Fibroblast of the aortic adventitia (primary cell): Measurements from ENCODE around the gene NUDT6. TPM values are rescaled to one million over a fixed set of nuclear protein-coding genes. Genes with fewer than 3 reads are reported as not detected.
"Not testable (repeated sequence)": the region's sequence is repeated elsewhere in the genome, so short reads cannot be mapped to it uniquely, and the experiment has no call there.

Experiments
- DNase-seq: peaks from one replicate; pipeline ENCODE4 v3.0.0-alpha.2; 2010; ENCODE audit warnings: low read depth
- H3K4me3 ChIP-seq: 2 replicates; pipeline ENCODE4 v1.5.1; 2011; ENCODE audit warnings: low read depth, mild to moderate bottlenecking, control low read depth, low read length, moderate library complexity
- total RNA-seq: library from RNA; depleted of rRNA; stranded (reverse); fragments of >200 nt; gene quantifications from 2 replicates; pipeline ENCODE4 v1.2.3, GENCODE V29; 2012; ENCODE audit warnings: low replicate concordance
- TF ChIP-seq, protein P1 (sequence below): IDR thresholded peaks from 2 replicates; pipeline ENCODE4 v1.5.1; 2011; ENCODE audit warnings: mild to moderate bottlenecking, low read length, control low read depth, inconsistent platforms; ENCODE audit not compliant: insufficient read depth

NUDT6 gene
- total RNA-seq, 1 donor: 8.5 TPM

DNA sequence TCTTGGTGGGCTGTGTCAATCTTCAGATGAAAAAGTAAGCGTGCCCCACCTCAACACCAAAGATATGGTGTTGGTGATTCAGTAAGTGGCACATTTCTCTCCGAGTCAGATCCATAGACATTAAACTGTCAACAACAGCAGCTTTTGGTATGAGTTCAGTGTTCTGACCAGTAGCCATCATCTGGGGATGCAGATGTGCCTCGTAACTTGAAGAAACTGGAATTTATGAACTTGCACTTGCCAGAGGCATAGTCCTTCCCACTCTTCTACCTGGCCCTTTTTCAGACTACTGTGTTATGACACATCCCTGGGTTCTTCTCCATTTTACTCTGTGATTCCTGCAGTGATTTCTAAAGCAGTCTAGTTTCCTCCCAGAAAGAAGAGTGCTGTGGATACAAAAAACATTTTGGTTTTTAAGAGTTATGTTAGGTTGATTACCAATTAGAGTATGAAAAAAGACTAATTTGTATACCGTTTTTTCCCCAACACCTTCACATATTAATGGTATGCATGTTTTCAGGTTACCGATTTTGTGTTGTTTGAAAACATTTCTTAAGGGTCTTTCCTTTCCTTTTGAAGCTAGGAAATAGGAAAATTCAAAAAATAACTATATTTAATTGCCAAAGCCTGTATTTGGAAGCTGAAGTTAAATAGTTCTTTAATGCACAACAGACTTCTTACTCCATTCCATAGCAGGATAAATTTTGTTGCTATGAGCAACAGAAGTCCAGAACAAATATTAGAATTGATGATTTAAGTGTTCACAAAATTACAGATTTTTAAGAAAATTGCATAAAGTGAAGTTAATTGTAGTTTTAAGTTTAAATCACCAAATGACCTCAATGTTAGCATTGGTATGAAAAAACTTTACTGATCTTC lies 39.3 kb downstream of the NUDT6 start:
- TF ChIP-seq, protein P1, sequence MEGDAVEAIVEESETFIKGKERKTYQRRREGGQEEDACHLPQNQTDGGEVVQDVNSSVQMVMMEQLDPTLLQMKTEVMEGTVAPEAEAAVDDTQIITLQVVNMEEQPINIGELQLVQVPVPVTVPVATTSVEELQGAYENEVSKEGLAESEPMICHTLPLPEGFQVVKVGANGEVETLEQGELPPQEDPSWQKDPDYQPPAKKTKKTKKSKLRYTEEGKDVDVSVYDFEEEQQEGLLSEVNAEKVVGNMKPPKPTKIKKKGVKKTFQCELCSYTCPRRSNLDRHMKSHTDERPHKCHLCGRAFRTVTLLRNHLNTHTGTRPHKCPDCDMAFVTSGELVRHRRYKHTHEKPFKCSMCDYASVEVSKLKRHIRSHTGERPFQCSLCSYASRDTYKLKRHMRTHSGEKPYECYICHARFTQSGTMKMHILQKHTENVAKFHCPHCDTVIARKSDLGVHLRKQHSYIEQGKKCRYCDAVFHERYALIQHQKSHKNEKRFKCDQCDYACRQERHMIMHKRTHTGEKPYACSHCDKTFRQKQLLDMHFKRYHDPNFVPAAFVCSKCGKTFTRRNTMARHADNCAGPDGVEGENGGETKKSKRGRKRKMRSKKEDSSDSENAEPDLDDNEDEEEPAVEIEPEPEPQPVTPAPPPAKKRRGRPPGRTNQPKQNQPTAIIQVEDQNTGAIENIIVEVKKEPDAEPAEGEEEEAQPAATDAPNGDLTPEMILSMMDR: no peak
- no peak overlapping the region for H3K4me3 ChIP-seq
- no peak for DNase-seq

DNA sequence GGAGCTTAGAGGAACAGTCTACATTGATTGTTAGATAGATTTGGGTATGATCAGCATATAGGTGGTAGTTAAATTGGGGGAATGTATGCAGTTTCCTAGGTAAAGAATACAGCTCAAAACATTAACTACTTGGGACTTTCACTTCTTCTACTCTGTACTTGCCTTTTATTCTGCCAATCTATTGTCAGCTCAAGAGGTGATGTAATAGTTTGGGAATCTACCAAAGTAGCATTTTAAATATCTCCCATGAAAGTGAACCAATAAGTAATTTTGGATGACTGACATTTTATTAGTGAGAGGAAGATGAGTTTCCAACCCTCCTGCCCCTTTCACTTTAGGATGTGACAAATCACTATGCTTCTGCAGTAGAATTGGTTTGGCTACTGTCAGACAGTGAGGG lies 43.4 kb downstream of the NUDT6 start:
- TF ChIP-seq, protein P1: no peak
- no peak for DNase-seq
- H3K4me3 ChIP-seq: no peak overlapping the region

DNA sequence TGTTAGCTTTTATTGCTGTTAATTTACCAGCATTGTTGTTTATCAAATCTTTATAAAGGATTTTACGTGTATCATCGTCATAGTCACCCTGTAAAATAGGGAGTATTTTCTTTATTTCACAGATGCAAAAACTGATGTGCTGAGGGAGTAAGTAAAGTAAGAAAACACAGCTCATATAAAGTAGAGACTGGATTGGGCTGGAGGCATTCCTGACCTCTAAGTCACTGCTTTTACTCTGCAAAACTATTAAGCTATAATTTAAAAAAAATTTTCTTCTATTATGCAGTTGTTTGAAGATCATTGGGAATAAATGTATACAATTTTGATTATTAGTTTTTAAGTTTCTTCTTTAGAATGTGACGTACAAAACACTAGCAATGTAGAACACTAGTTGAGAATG lies 45.9 kb downstream of the NUDT6 start:
- TF ChIP-seq, protein P1: no peak
- no peak overlapping the region for H3K4me3 ChIP-seq
- DNase-seq: peak; percentile 44

DNA sequence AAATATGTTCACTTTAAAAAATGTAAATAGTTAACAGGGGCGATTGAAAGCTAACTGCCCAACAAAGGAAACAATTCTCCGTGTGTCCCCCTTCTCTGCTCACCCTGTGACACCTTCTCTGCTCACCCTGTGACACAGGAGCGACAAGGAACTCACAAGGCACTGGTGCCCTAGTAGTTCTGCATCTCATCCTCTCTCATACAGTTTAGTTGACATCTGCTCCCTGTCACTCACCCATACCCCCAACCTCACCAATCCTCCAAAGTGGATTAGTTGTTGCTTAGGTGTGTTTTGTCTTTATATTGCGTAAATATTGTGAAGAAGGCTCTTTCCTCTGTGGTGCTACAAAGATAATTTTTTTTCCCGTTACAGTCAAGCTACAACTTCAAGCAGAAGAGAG lies 46.4 kb downstream of the NUDT6 start:
- TF ChIP-seq, protein P1: no peak
- no peak overlapping the region for H3K4me3 ChIP-seq
- no peak for DNase-seq

DNA sequence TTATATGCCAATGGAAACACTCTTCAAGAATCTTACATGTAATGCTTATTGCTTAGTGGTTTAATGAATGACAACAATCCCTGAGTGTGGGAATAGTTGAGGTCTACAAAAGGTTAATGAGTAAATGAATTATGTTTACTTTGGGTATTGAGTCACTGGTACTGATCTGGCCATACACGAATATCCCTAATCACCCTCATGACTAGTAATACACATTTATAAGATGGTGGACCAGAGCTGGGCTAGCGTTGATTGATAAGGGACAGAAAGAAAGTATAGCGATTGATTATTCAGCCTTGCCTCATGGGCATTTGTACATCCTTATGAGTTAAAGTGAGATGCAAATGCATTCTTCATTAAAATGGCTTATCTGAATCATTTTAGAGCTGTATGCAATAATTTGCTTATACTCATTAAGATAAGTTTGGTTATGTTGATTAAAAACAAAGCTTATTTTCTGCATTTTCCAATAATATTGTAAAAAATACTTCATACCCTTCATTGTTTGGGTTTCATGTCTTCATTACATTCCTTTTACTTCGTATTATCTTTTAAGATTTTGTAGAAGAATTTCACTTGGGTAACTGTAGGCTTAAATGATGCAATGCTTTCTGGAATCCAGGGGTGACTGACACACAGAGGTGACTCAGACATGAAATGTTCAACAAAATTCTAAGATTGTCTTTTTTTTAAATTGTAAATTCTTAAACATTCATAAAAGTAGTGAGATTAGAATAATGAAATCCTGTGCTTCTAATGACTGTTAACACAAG lies 48.4 kb downstream of the NUDT6 start:
- TF ChIP-seq, protein P1: no peak
- H3K4me3 ChIP-seq: no peak overlapping the region
- peak; percentile 94 for DNase-seq

DNA sequence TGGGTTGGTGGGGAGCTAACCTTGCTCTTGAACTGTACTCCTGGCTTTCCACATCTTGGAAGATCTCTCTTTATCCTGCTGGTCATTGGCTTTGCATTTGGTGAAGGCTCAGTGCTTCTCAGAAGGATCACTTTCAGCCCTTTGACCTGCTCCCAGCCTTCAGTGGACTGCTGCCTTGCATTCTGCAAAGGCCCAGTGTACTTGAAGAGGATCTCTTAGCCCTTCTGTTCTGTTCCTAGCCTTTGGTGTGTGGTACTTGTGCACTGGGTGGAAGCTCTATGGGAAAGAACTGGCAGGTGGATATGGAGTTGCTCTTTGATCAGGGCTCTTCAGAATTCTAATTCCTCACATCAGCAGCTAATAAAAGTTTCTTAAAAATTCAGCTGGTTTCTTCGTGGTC lies 49.3 kb downstream of the NUDT6 start:
- H3K4me3 ChIP-seq: no peak overlapping the region
- DNase-seq: no peak
- TF ChIP-seq, protein P1: no peak

DNA sequence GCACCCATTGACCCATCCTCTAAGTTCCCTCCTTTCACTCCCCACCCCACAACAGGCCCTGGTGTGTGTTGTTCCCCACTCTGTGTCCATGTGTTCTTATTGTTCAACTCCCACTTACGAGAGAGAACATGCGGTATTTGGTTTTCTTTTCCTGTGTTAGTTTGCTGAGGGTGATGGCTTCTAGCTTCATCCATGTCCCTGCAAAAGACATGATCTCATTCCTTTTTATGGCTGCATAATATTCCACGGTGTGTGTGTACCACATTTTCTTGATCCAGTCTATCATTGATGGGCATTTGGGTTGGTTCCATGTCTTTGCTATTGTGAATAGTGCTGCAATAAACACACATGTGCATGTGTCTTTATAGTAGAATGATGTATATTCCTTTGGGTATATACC lies 54.2 kb downstream of the NUDT6 start:
- DNase-seq, H3K4me3 ChIP-seq: not testable (repeated sequence)
